ENCODE measurements around the gene SLC16A2. TPM values are rescaled to one million over a fixed set of nuclear protein-coding genes. Genes with fewer than 3 reads are reported as not detected.

Gene SLC16A2
- total RNA-seq, 4 donors from 2014 or later = 2.7 to 4.3 (median 3.2) TPM

GRCh38 chrX:74551934-74552333 lies 130.6 kb downstream of the SLC16A2 start:
- TF ChIP-seq POLR2A (IDR thresholded peaks at IDR 0.05) = no peak
- TF ChIP-seq CTCF (IDR thresholded peaks at IDR 0.05) = no peak
- no peak overlapping the region for H3K4me3 ChIP-seq (ENCODE audit: low read depth, poor library complexity, severe bottlenecking)
- DNase-seq (ENCODE audit: low spot score in 2 of 2) = no peak
- 45 to 52% methylated on average over 2 of the region's 2 CpGs for WGBS, 2 donors
- intact Hi-C loops (cut with DNase I; ENCODE audit: low total_unique reads) = loop anchor here (5.0 kb wide), 1 partner anchor 1900 kb away; no protein-coding TSS in a partner anchor

GRCh38 chrX:74557378-74557777 lies 136.1 kb downstream of the SLC16A2 start:
- no peak for TF ChIP-seq CTCF (IDR thresholded peaks at IDR 0.05)
- TF ChIP-seq POLR2A (IDR thresholded peaks at IDR 0.05) = no peak
- WGBS, 2 donors = 74 to 98% methylated on average over 2 of the region's 2 CpGs
- no peak overlapping the region for H3K4me3 ChIP-seq (ENCODE audit: low read depth, poor library complexity, severe bottlenecking)
- intact Hi-C loops (cut with DNase I; ENCODE audit: low total_unique reads) = no loop called here
- no peak for DNase-seq (ENCODE audit: low spot score in 2 of 2)

- WGBS, 2 donors = 86 to 95% methylated on average over 3 of the region's 3 CpGs
- no peak for DNase-seq (ENCODE audit: low spot score in 2 of 2)
- intact Hi-C loops (cut with DNase I; ENCODE audit: low total_unique reads) = no loop called here
- TF ChIP-seq CTCF (IDR thresholded peaks at IDR 0.05) (no peak), POLR2A (IDR thresholded peaks at IDR 0.05) (no peak)
- H3K4me3 ChIP-seq (ENCODE audit: low read depth, poor library complexity, severe bottlenecking) = no peak overlapping the region
These were observed 156.8 kb downstream of the SLC16A2 start for GRCh38 chrX:74578137-74578536.

- H3K4me3 ChIP-seq (ENCODE audit: low read depth, poor library complexity, severe bottlenecking) = no peak overlapping the region
- intact Hi-C loops (cut with DNase I; ENCODE audit: low total_unique reads) = no loop called here
- 39 to 40% methylated on average over 3 of the region's 3 CpGs for WGBS, 2 donors
- no peak for DNase-seq (ENCODE audit: low spot score in 2 of 2)
- TF ChIP-seq CTCF (IDR thresholded peaks at IDR 0.05) (no peak), POLR2A (IDR thresholded peaks at IDR 0.05) (no peak)
These were observed 158.4 kb downstream of the SLC16A2 start for GRCh38 chrX:74579597-74580198.

Other genes with a start within 250 kb of the SLC16A2 start
- gene ZCCHC13, start 117.3 kb upstream of the SLC16A2 start, total RNA-seq = not detected
- 10 to 100 TPM; 18.4 to 25.9 (median 22.3) TPM for gene RLIM, start 193.1 kb downstream of the SLC16A2 start, total RNA-seq

All from lower leg skin (tissue), 4 donors.